CD1c-positive myeloid dendritic cell (primary cell): Measurements from ENCODE around the gene SERP2.

Experiments
- DNase-seq: peaks from one replicate; pipeline ENCODE4 v3.0.0-alpha.2; 2016; ENCODE audit errors: extremely low spot score

SERP2 gene

GRCh38 chr13:44411841-44412240 is 38.2 kb downstream of the SERP2 start:
- no peak for DNase-seq

DNA sequence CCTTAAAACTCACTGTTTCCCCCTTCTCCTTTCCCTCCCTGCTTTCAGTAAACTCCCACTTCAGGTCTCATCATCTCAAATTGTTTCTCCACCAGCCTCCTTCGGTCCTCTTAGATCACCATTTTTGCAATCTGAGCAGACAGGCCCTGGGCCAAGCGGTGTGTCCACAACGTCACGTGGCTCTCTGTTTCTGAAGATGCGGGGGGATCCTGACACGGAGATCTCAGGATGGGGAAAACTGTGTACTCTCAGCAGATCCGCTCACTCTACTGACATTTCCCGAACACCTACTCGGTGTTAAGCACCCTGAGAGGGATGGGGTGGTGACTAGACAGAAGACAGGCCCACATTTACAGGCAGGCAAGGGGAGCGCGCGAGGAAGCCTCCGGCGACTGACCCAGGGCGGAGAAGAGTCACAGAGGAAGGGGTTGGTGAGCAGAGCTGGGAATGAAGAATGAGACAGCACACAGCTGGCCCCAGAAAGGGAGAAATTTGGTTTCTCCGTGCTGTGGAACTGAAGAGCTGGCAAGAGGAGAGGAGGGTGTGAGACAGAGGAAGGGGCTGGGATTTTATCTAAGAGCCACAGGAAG is 38.8 kb downstream of the SERP2 start:
- no peak for DNase-seq

DNA sequence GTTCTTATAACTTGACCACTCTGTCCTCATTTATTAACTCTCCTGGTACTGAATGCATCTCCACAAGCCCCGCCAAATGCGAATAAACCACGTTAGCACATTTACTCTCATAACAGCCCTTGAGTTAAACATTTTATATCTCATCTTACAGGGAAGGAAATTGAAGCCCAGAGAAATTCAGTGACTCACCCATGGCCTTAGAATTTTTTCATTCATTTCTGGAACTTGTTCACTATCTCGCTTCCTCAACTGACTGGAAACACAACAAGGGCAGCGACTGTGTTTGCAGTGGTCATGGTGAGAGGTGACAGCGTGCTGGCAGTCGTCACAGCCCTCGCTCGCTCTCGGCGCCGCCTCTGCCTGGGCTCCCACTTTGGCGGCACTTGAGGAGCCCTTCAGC is 39.5 kb downstream of the SERP2 start:
- DNase-seq: no peak

DNA sequence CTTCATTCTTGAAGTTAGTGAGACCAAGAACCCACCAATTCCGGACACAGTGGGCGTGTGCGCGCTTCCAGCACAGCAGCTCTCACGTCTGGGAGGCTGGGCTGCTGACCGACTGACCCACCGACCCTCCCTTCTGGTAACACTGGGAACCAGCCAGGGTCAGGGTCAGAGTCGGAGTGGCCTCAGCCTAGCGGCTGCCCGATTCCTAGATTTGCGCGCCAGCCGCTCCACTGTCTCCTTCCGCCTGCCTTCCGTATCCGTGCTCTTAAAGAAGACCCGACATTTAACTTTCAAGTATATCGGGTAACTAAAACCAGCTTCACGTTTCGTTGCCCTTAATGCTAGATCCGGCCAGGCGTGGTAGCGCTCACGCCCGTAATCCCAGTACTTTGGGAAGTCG is 41.1 kb downstream of the SERP2 start:
- DNase-seq: no peak

DNA sequence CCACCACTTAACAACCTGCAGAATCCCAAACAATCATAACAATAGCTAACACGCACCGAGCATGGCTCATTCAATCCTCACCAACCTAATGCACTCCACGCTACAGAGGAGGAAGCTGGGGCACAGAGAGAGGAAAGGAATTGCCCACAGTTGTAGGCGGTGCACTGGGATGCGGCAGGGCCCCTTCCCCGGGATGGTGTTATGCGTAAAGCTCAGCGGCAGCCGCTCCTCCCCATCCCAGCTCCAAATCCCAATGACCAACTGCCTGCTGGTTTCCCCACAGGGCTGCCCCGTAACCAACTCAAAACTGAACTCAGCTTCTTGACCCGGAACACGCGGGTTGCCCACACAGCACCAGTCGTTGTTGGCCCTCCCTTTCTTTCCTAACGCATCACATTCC is 42.2 kb downstream of the SERP2 start:
- no peak for DNase-seq

GRCh38 chr13:44416301-44416700 is 42.7 kb downstream of the SERP2 start:
- DNase-seq: peak; percentile 17

DNA sequence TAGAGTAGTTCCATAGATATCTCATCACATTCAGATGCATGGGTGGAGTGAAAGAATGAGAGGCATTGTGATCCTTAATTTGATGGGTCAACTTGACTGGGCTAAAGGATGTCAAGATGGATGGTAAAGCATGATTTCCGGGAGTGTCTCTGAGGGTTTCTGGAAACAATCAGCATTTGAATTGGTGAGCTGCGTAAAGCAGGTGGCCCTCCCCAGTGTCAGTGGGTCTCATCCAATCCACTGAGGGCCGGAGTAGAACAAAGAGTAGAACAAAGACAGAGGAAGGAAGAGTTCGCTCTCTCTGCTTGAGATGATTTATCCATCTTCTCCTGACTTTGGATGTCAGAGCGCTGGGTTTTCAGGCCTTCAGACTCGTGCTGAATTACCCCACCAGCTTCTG is 43.1 kb downstream of the SERP2 start:
- no peak for DNase-seq

DNA sequence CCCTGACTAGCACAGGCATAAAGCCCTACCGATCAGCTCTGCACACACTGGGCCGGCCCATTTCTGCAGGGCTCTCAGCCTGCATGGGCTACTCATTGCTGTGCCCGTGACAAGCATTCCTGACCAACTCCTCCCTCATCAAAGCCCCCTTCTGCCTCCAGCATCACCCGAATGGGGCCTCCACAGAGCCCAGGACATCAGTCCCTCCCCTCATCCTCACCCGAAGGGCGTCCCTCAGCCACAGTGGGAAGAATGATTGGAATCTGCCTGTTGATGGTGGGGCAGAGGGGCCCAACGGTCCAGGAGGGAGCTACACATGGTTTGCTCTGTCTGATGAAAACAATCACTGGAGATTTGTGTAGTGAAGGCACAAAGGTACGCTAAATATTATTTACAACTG is 43.8 kb downstream of the SERP2 start:
- DNase-seq: no peak

DNA sequence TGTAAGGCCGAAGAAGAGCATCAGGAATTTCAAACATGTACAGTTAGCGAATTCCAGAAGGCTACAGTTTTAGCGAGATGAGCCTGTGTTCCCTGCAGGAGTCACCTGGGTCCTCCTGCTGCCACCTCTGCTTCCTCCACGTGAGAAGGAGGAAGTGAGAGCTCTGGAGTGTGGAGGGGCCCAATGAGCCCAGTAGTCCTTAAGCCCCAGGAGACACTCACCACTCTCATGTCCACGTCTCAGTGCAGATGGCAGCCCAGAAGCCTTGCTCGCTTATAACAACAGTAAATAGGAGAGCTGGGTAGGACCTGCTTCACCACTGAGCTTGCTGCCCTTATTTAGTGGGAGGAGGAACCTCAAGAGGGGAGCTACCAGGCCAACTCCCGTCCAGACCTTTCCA is 44.3 kb downstream of the SERP2 start:
- DNase-seq: peak; percentile 17

GRCh38 chr13:44420376-44421220 is 47.0 kb downstream of the SERP2 start:
- no peak for DNase-seq

GRCh38 chr13:44421853-44422525 is 48.4 kb downstream of the SERP2 start:
- no peak for DNase-seq

DNA sequence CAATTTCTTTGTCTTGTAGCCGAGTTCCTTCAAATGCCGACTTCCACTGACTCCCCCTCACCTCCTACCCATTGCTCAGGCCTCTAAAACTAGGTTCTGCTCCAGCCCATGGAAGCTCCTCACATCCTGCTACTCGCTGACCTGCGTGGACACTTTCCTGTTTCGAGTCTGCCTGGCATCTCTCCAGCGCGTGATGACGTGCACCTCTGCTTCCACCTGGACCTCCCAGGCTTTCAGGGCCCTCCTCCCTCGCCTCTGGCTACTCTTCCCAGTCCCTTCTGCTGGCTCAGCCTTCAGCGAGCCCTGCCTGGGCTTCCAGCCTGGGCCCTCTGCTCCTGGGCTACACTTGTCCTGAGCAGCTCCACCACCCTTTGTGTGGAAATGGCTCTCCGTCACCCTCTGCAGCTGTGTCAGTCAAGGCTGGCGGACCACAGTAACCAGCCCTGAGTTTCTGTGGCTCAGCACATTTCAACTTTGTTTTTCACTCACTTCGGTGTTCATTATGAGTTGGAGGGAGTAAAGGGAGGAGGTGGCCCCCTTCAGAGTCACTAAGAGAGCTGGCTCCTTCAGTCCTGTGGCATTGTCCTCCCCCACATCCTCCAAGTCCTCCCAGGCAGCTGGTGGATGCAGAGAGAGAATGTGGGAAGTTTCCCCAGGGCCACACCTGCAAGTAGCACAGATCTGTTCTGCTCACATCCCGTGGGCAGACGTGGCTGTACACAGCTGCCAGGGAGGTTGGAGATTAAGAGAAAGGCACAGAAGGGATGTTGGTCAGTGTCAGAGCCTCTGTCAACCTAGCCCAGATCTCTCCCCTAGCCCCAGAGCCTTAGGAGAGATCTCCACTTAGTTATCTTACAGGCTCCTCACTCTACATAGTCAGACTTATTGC is 49.4 kb downstream of the SERP2 start:
- DNase-seq: no peak

DNA sequence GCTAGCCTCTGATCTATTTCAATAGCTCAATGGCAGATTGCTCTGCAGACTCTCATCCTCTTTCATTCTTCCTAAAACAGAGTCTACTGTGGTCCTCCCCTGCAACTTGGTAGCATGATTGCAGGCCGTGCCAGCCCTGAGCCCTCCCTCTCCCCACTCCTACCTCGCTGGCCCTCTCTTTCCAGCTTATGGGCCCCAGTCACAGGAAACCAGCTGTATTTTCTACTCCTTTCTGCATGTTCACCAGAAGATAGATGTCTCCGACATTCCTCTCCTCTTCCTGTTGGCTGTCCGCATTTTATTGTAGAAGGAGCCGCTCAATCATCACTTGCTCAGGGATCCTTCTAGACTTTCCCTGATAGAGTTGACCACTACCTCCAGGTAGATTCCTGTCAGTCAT is 50.2 kb downstream of the SERP2 start:
- no peak for DNase-seq

DNA sequence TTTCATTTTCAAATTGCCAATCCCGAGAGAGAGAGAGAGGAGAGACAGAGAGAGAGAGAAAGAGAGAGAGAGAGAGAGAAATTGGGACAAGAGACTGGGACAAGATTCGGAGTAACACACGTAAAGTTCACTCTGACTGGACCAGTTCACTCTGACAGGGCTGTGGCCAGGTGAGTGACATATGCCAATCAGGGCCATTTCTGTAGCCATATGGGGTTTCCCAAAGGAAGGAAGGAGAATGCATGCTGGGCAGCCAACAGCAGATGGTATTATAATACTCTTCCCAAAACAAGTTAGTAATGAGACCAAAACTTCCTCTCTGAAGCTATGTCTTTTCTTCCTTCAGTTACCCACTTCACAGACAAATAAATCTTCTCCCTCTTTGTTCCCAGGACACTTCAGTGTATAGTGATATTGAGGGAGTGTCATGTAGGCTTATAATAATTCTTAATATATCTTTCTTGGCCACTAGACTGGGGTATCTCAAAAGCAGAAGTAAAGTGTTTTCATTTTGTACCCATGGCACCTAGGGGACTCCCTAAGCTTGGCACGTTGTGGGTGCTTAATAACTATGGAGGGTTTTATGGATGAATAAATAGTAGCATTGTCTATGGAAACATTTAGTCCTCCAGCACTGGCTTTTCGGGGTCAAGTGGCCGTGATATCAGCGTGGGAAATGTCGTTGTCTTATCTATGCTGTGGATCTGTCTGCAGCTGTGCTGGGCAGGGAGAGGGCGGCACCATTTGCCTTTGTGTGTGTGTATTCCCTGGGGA is 51.6 kb downstream of the SERP2 start:
- DNase-seq: no peak

GRCh38 chr13:44425815-44426078 is 52.1 kb downstream of the SERP2 start:
- no peak for DNase-seq

- DNase-seq: no peak
Measured at GRCh38 chr13:44426461-44426860, 52.8 kb downstream of the SERP2 start.

- no peak for DNase-seq
Measured at GRCh38 chr13:44429311-44429710, 55.7 kb downstream of the SERP2 start.

GRCh38 chr13:44431150-44431549 is 57.5 kb downstream of the SERP2 start:
- DNase-seq: no peak

DNA sequence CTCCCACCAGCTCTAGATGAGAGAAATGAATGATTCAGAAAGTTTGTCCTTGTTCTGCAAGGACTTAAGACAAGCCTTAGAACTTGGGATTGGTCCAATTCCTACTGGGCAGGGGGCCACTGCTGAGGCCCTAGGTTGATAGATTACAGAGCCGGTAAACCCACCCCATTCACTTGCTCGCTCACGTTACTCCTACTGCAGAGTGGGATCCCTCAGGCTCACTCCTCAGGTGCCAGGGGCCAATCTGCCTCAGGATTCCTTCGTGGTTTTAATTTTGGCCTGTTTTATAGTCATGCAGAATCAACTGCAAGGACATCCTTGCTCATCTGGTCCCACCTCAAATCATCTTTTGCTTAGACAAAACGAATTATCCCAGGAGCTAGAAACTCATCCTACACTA is 59.0 kb downstream of the SERP2 start:
- DNase-seq: no peak

- no peak for DNase-seq
Measured at GRCh38 chr13:44433863-44434765, 60.5 kb downstream of the SERP2 start.

DNA sequence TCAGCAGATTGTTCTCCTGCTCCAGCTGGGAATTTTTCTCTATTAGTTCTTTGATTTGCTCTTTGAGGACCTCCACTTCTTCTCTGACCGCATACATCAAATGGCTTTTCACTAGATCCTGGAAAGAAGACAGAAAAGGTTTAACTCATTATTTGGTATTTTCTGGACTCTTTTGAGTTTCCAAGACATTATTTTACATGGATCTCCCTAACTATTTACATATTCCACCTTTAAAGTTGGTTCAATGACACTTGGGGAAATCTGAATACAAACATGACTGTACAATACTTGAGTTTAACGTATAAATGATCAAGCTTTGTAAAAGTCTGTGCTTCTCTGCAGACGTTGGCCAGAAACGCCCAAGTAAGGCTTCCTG is 61.1 kb downstream of the SERP2 start:
- no peak for DNase-seq
